HG03432 (cell line): Measurements from ENCODE around the gene USP10.

Source experiments
- ATAC-seq: cut with Tn5 transposase; IDR thresholded peaks from one replicate; pipeline ENCODE4 v1.9.1; 2021; ENCODE audit warnings: mild to moderate bottlenecking, moderate library complexity; ENCODE audit not compliant: unreplicated experiment

The USP10 gene

DNA sequence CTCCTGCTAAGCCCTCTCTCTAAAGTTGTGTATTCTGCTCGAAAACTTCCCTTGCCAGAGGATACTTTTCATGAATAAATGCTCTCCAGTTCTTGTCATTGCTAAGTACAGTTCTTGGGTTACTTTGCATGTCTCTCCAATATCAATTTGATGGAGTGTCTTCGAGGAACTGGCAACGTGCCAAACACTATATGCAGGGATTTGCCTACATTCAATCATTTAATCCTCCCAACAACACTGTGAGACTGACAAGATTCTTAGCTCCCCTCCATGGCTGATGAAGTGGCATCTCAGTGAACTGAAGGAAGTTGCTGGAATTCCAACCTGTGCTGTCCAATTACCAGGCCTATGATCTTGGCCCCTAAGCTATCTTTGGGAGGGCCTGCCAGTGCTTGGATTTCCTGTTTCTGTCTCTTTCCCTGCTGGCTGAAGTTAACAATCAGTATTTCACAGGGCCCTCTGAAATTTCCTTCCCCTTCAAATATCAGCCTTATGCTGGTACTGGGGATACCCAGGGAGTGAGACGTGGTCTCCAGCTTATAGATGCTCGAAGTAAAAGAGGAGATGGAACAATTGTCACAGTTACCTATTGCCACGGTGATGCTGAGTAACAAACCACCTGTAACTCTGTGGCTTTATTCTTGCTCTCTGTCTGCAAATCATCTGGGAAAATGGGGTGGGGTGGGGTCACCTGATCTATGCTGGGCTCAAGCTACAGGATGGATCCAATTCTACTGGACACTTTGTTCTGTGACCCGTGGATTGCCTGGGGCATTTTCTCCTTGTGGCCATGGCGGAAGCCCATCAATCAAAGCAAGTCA lies 100.6 kb downstream of the USP10 start:
- no peak for ATAC-seq

DNA sequence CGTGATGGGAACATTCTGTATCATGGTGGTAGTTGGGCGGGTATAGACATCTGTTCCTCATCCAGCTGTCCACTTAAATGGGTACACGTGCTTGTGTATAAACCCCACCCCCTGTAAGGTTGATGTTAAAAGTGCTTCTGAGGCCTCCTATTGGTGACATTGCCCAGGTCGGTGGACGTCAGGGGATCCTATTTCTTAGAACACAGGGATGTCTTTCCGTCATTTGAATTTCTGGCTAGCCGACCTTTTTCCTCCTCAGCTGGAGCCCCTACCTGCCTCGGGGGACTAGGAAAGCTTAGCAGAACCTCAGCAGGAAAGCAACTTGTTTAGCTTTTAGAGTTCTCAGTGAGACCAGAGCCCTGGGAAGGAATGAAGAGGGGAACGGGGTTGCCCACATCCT lies 103.3 kb downstream of the USP10 start:
- no peak for ATAC-seq

DNA sequence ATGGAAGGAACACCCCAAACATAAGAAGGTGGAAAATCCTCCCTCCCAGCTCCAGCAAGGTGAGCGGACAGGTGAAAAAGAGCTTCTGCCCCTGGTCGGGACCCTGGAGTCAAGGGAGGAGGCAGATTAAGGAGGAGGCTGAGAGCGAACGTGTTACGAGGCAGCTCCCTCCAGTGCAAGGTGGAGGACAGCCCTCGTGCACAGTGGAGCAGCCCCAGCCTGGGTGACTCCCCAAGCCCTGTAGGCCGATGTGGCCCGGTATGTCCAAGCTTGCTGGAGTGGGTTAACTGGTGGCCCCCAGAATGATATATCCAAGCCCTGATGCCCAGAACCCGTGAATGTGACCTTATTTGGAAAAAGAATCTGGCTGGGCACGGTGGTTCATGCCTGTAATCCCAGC lies 104.5 kb downstream of the USP10 start:
- ATAC-seq = no peak

DNA sequence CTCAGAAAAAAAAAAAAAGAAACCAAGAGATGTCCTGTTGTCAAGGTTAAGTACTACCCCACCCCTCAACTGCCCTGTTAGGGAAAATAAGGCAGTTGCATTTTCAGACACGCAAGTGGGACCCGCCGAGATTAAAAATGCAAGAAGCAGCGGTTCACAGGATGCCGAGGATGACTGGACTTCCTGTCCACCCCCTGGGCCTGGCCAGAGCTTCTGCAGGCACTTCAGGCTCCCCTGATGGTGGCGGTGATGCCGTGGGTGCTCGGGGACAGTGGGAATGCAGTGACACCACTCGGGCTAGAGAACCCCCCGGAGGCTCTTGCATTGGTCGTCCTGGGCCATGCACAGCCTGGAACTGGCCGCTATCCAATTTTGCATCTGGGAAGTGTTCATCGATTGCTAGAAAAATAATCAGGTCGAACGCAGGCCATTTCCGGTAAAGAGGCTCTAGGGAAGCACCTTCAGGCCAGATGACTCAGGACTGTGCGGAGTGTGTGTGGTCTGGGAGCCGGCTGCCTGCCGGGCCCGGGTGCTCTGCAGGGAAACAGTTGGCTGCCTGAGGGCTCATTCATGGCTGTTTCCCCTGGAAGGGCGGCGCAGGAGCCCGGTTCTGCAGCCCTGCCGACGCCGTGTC lies 106.6 kb downstream of the USP10 start:
- ATAC-seq = no peak

DNA sequence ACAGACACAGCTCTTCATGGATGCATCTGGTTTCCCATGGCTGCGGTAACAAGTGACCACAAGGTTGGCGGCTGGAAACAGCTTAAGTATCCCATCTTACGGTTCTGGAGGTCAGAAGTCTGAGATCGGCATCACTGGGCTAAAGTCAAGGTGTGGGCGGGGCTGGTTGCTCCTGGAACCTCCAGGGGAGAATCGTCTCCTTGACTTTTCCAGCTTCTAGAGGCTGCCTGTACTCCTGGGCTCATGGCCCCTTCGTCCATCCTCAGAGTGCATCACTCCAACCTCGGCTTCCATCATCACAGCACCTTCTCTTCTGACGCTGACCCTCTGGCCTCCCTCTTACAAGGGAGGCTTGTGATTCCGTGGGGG lies 107.1 kb downstream of the USP10 start:
- ATAC-seq = no peak

DNA sequence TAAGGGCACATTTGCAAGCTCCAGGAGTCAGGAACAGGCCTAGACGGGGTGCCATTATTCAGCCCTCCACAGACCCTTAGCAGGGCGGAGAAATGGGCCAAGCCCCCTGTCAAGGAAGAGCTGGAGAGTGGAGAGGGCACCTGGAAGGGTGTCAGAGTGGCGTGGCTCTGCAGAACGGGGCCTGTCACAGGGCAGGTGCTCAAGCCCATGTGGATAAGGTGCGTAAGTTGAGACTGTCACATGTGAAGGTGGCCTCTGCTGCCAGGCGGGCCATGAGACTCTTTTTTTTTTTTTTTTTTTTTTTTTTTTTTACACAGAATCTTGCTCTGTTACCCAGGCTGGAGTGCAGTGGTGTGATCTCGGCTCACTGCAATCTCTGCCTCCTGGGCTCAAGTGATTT lies 108.0 kb downstream of the USP10 start:
- ATAC-seq = no peak

DNA sequence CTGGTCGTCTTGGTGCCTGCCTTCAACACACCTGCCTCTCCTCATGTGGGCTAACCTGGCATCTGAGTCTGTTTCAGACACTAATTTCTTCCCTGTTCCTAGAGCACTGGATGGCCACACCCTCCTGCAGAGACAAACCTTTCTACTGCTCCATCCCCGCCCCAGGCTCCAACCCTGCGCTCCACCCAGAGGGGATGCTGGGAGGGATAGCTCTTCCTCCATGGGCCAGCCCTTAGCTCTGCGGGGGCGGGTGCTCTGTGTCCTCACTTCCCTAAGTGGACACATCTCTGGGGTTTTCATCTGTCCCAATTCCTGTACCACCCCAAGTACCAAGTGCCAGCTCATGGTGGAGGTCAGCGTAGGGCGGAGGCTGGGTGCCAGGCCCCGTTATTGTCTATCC lies 109.0 kb downstream of the USP10 start:
- no peak for ATAC-seq

DNA sequence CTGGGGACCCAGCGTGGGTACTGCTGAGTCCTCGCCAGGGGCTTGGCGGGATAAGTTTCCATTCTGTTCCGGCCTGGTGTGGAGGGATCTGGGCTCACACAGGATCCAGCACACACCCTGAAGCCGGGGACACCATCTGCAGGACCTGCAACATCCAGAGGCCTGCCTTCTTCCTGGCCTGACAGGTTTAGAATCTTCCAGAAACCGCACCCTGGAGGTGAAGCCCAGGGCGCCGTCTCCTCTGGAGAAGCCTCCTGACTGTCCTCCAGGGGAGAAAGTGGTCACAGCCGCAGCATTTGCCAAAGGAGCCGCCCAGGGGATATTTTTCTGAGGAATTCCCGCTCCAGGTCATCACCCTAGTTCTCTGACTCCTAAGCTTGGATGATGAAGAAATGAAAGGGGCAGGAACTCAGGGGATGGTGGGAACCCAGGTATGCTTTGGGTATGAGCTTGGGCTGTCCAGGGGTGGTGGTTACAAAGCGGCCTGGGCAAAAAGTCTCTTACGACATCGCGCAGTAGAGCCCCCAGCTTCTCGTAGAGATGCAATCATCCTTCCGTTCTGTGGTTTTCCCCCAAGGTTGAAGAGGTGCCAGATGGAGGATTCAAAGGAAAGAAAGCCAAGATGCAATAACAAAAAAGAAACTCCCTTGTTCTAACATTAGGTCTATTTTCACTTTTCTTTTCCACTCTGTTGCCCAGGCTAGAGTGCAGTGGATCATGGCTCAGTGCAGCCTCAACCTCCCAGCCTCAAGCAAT lies 110.9 kb downstream of the USP10 start:
- no peak for ATAC-seq

DNA sequence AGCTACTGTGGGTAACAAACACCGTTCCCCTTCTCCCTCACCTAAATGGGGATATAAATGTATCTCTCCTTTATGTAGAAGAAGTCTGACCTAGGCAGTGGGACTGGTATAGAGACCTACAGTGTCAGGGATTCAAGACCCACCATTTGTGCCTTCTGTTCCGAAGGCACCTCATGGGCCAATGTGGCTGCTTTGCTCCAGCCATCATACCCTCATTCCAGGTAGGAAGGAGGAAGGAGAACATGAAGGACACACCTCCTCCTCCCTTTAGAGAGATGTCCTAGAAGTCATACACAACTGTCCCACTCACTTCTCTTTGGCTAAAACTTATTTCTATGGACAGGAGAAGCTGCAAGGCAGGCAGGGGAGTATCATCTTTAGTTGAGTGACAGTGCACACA lies 111.7 kb downstream of the USP10 start:
- no peak for ATAC-seq

DNA sequence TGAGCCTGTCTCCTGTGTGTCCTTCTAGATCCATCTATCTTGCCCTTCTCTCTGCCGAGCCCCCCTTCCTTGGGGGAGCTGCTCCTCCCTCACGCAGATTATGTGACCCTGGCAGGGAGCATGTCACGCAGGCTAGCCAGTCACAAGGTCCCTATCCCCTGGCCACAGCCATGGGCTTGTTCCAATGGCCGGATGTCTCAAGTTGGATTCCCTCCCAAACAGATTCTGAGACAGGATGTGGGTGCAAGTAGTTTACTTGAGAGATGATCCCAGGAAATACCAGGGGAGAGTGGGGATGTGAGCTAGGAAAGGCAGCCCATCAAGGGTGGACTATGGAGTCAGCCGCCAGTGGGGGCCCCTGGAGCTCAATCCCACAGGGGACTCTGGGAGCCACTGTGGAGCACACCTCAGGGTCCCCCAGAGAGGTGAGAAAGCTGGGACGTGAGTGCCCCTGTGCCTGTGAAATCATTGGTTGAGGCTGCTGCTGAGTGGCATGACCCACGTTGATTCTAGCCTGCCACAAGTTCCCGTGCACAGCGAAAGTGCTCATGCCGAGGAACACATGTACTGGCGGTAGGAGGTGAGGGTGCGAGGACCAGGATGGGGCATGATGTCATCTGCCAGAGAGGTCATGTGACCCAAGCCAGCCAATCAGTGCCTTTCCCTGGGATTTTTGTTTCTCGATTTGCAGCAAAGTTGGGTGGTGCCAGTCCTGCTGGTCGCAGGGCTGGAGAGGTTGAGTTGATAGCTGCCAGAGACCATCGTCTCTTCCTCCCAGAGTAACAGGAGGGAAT lies 113.5 kb downstream of the USP10 start:
- ATAC-seq = no peak

DNA sequence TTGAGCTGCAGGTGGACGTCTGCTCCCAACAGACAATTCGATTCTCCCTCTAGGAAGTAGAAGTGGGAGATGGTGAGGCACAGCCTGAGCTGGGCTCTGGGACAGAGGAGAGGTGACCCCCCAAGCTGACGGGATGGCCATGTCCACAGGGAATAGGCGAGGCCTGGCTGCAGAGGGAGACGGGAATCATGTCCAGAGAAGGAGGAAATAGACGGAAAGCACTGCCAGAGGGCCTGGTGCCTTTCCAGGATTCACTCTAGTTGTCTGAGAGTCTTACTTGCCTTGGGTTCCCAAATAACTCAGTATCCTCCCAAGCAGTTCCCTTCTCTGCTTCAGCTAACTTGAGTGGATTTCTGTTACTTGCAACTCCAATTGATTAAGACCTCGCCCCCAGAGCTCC lies 115.7 kb downstream of the USP10 start:
- no peak for ATAC-seq

DNA sequence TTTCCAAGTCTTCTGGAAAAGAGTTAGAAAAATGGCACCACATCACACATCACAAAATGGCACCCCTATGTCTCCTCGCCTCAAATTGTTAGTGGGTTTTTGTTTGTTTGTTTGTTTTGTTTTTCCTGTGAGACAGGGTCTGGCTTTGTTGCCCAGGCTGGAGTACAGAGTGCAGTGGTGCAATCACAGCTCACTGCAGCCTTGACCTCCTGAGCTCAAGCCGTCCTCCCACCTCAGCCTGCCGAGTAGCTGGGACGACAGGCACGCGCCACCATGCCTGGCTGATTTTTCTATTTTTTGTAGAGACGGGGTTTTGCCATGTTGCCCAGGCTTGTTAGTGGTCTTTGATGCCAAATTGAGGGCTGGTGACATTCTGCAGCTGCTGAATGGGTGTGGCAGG lies 116.2 kb downstream of the USP10 start:
- ATAC-seq = no peak

DNA sequence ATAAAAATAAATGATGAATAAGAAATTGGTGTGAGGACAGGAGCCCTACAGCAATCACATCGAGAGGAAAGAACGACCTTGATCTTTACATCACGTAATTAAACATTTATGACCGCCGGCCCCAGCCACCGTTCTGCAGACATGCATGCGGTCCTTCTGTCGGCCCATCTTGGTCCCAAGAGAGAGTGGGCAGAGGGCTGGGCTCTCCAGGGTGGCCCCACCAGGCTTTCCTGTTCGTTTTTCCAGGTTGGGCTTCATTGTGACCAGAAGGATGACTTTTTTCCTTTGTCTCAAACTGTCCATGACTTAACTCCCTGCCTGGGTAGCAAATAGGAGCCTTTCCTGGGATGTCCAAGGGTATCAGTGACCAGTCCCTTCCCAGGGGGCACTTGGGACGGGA lies 116.7 kb downstream of the USP10 start:
- ATAC-seq = no peak

DNA sequence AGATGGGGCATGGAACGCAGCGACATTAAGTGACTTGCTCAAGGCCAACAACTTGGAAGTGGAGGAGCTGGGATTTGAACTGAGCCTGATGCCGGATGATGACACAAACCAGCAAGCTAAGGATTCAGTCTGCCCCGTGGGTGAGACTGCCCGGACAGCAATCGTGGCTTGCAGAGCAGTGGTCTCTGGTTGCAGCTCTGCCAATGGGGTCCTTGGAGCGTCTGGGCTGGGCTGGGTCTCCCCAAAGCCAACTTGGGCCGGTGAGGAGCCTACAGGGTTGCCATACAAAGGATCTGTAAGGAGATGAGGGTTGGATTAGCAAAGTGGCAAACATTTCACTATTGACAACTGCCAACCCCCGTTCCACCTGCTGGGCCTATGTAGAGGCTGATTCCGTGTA lies 117.4 kb downstream of the USP10 start:
- no peak for ATAC-seq

DNA sequence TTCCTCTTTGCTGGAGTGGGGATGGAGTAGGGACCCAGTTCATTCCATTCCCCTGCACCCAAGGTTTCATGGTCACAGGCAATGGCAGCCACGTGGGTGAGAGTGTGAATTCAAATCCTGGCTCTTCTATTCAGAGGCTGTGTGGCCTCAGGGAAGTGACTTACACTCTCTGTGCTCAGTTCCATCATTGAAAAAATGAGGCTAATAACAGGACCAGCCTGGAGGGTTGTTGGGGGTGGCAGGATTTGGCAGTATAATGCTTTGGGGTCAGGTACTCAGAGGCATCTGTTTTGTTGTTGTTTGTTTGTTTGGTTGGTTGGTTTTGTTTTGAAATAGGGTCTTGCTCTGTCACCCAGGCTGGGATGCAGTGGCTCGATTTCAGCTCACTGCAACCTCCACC lies 117.8 kb downstream of the USP10 start:
- no peak for ATAC-seq

DNA sequence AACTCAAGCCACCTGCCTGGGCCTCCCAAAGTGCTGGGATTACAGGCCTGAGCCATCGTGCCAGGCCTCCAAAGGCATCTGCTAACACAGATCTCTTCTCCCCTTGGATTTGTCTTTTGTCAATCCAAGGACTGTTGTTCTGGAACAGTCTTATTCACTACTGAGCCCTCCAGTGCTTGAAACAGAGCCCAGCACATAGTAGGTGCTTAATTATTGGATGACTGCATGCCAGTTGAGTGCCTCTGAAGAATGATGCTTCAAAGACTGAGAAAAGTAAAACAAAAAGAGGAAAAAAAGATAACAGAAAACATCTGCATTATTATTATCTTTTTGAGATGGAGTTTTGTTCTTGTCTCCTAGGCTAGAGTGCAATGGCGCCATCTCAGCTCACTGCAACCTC lies 118.3 kb downstream of the USP10 start:
- ATAC-seq = no peak

DNA sequence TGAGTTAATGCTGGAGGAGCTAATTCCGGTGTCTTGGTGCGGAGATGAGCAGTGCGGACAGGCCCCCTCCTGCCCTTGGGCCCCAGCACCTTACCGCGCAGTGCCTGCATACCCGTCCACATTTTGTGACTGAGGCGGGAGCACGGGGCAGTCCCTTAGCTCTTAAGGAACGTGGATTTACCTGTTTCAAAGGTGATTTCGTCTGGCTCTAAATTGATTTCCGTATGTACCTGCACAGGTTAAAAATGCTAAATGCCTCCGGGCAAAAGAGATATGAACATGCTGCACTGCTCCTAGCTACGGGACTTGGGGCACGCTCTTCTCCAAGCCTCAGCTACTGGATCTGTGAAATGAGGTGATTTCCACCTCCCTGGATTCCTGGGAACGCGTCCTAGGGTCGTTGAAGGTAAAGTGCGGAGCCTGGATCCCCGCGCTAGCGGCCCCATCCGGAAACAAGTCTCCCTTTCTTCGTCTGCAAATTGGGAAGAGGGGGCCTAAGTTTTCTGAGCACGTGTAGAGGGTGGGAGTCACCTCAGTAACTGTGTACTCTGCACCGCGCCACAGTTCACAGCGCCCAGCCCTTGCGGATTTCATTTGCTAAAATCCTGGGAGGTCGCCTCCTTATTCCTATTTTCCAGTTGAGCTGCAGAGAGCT lies 119.3 kb downstream of the USP10 start:
- no peak for ATAC-seq

DNA sequence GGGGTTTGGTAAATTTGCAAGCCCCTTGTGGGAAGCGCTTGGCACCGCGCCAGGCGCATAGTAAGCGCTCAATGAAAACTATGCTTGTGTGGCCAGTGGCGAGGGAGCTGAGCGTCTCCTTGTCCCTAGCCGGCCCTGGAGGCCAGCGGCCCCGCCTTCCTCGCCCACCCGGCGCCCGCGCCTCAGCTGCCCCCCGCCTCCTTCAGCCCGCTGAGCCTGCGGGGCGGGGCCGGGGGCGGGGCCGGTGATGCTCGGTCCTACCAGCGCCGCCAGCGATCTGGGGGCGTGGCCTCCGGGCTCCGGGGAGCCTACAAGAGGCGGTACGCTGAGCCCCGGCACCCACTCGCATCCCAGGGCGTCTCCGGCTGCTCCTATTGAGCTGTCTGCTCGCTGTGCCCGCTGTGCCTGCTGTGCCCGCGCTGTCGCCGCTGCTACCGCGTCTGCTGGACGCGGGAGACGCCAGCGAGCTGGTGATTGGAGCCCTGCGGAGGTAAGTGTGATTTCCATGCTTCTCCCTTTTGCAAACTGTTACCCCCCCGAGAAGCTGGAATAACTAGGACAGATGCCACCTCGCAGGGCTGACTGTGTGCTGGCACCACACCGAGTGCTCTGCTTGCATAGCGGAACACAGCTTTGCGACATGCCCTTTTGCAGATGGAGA lies 120.0 kb downstream of the USP10 start, which contains the start of gene CRISPLD2:
CRISPLD2 (plus strand) TSS at position 342 of the 661 bp plus-strand sequence. CDS start 18,511 bp downstream, outside the sequence.
- ATAC-seq = no peak

DNA sequence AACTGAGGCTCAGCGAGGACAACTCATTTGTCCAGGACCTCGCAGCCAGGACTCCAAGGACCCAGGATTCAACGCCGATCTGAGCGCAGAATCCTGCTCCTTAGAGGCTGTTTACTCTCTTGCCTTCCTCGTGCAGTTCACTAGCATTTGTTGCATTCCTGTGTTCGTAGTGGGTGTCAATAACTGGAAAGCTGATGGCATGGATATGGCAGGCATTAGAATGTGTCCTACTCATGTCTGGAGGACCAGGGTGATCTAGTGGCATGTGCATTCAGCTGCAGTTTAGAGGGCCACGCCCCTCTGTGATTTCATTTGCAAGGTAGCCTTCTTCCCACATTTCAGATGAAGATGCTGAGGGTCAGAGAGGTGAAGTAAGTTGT lies 120.5 kb downstream of the USP10 start:
- no peak for ATAC-seq

DNA sequence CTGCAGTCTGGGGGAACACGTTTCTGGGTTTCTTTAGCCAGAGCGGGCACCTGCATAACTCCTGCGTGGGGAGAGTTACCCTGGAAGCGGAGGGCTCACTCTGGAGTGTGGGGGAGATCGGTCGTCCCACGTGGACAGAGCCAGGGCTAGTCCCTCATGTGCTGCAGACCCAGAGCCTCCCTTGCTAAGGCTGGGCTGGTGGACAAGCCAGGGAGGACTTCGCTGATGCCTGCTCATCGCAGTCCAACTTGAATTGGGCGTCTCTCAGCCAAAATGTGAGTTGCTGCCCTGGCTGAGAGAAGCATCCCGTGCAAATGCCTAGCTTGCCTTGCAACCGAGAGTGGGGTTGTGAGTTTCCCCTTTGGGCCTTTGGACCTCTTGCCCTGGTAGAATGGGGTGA lies 121.0 kb downstream of the USP10 start:
- ATAC-seq = no peak
